CD14-positive monocyte (primary cell): Measurements from ENCODE around the gene MRPS24. TPM values are rescaled to one million over a fixed set of nuclear protein-coding genes. Genes with fewer than 3 reads are reported as not detected.
"Not testable (repeated sequence)": the region's sequence is repeated elsewhere in the genome, so short reads cannot be mapped to it uniquely, and the experiment has no call there.

Source experiments
- DNase-seq, 3 donors: peaks; one replicate each; pipeline ENCODE4 v3.0.0-alpha.2; 2011 to 2022
- H2AFZ ChIP-seq: 2 replicates; pipeline ENCODE4 v1.6.0; 2012; ENCODE audit warnings: mild to moderate bottlenecking, low read depth, low read length, inconsistent platforms; ENCODE audit not compliant: insufficient read depth, poor library complexity, severe bottlenecking
- H3K27ac ChIP-seq, 2 donors: 1 replicate in 1 of 2; 2 replicates in 1 of 2; pipeline ENCODE4 v1.5.1; 2012 to 2013; ENCODE audit warnings: low read length in 2 of 2, control low read depth in 1 of 2, inconsistent platforms in 1 of 2, low read depth in 1 of 2, mild to moderate bottlenecking in 1 of 2
- H3K27me3 ChIP-seq, 2 donors: one replicate each; pipeline versions ENCODE4 v1.6.0 to v1.6.1; 2011 to 2013; ENCODE audit warnings: low read length in 2 of 2; ENCODE audit not compliant: control insufficient read depth in 2 of 2, insufficient read depth in 2 of 2
- H3K36me3 ChIP-seq, 2 donors: replicated peaks in 1 of 2; 1 replicate in 1 of 2; 2 replicates in 1 of 2; pipeline versions ENCODE4 v1.5.1 to v1.6.1; 2012 to 2013; ENCODE audit warnings: low read length in 2 of 2, control low read depth in 1 of 2, inconsistent platforms in 1 of 2, mild to moderate bottlenecking in 1 of 2; ENCODE audit not compliant: insufficient read depth in 2 of 2, control insufficient read depth in 1 of 2
- H3K4me1 ChIP-seq, 2 donors: 1 replicate in 1 of 2; 2 replicates in 1 of 2; pipeline versions ENCODE4 v1.5.1 to v1.6.1; 2012 to 2013; ENCODE audit warnings: low read length in 2 of 2, control low read depth in 1 of 2, inconsistent platforms in 1 of 2, mild to moderate bottlenecking in 1 of 2, moderate library complexity in 1 of 2; ENCODE audit not compliant: insufficient read depth in 2 of 2, control insufficient read depth in 1 of 2
- H3K4me2 ChIP-seq: replicated peaks from 2 replicates; pipeline ENCODE3; 2012; ENCODE audit warnings: low read length, moderate library complexity, mild to moderate bottlenecking; ENCODE audit not compliant: poor library complexity, severe bottlenecking; ENCODE audit errors: extremely low read depth
- H3K4me3 ChIP-seq, 3 experiments: fragments of 200-600 bp in 1 of 3; sonication (generic) in 1 of 3; replicated peaks in 1 of 3; 1 replicate in 2 of 3; 2 replicates in 1 of 3; pipeline ENCODE4 v1.5.1; 2011 to 2013; ENCODE audit warnings: low read length in 3 of 3, mild to moderate bottlenecking in 3 of 3, control low read depth in 2 of 3, low read depth in 2 of 3, inconsistent platforms in 1 of 3, moderate library complexity in 1 of 3
- H3K79me2 ChIP-seq: 2 replicates; pipeline ENCODE4 v1.6.0; 2012; ENCODE audit warnings: mild to moderate bottlenecking, control low read depth, inconsistent platforms, low read length, moderate library complexity; ENCODE audit not compliant: insufficient read depth
- H3K9ac ChIP-seq: 2 replicates; pipeline ENCODE4 v1.6.0; 2017; ENCODE audit warnings: low read length, mild to moderate bottlenecking; ENCODE audit not compliant: insufficient read depth, poor library complexity, severe bottlenecking
- H3K9me3 ChIP-seq, 2 donors: replicated peaks in 1 of 2; 1 replicate in 1 of 2; 2 replicates in 1 of 2; pipeline versions ENCODE4 v1.5.1 to v1.6.1; 2012 to 2013; ENCODE audit warnings: low read length in 2 of 2, control low read depth in 1 of 2; ENCODE audit not compliant: control insufficient read depth in 1 of 2, insufficient read depth in 1 of 2
- H4K20me1 ChIP-seq: 2 replicates; pipeline ENCODE4 v1.6.0; 2012; ENCODE audit warnings: mild to moderate bottlenecking, low read length, control low read depth, moderate library complexity; ENCODE audit not compliant: insufficient read depth
- H3K27ac Mint-ChIP-seq, 7 donors: one replicate each; pipeline ENCODE4 v1.8.0; 2020; ENCODE audit warnings: mild to moderate bottlenecking in 7 of 7, mixed read lengths in 7 of 7, moderate library complexity in 6 of 7, inconsistent platforms in 2 of 7
- H3K27me3 Mint-ChIP-seq, 3 donors: one replicate each; pipeline ENCODE4 v1.8.0; 2021 to 2022; ENCODE audit warnings: low read depth in 3 of 3, mild to moderate bottlenecking in 3 of 3, mixed read lengths in 3 of 3, moderate library complexity in 3 of 3, inconsistent platforms in 1 of 3
- H3K36me3 Mint-ChIP-seq, 2 donors: one replicate each; pipeline ENCODE4 v1.8.0; 2020; ENCODE audit warnings: mixed read lengths in 2 of 2, inconsistent platforms in 1 of 2, mild to moderate bottlenecking in 1 of 2
- H3K4me1 Mint-ChIP-seq: one replicate; pipeline ENCODE4 v1.8.0; 2020; ENCODE audit warnings: mild to moderate bottlenecking, mixed read lengths
- H3K4me3 Mint-ChIP-seq, 2 donors: one replicate each; pipeline ENCODE4 v1.8.0; 2020; ENCODE audit warnings: mild to moderate bottlenecking in 2 of 2, mixed read lengths in 2 of 2, moderate library complexity in 1 of 2
- H3K9me3 Mint-ChIP-seq, 7 donors: one replicate each; pipeline ENCODE4 v1.8.0; 2020 to 2022; ENCODE audit warnings: mixed read lengths in 7 of 7, mild to moderate bottlenecking in 6 of 7, moderate library complexity in 6 of 7, inconsistent platforms in 2 of 7
- CTCF ChIP-seq: fragments of 200-600 bp; IDR thresholded peaks from one replicate; pipeline ENCODE4 v1.8.0; 2022; ENCODE audit warnings: antibody characterized with exemption, mild to moderate bottlenecking
- WGBS: methylation state at CpG from one replicate; pipeline ENCODE4 v1.1.5; 2013; ENCODE audit warnings: missing lambda C conversion rate; ENCODE audit not compliant: insufficient coverage; 5-methylcytosine and 5-hydroxymethylcytosine counted together
- intact Hi-C, 2 donors: fragments of 100-400 bp; cut with micrococcal nuclease; formaldehyde crosslinking; loops; one replicate each; pipeline versions ENCODE4 v1.15.0 to v1.15.1; 2023
- polyA plus RNA-seq, 3 donors: library from polyadenylated mRNA; depleted of rRNA in 1 of 3; unstranded in 2 of 3; stranded (reverse) in 1 of 3; fragments of 300-500 nt in 2 of 3; fragments of >200 nt in 1 of 3; fragmentation: Illumina TruSeq in 2 of 3; gene quantifications; 1 replicate in 2 of 3; 2 replicates in 1 of 3; pipeline ENCODE4 v1.2.3, GENCODE V29; 2012 to 2021
- small RNA-seq: library from RNA; depleted of rRNA; stranded (forward); fragments of <200 nt; gene quantifications from one replicate; pipeline ENCODE3, GENCODE V24; 2012; ENCODE audit warnings: low read depth; ENCODE audit not compliant: insufficient read length

The MRPS24 gene
- polyA plus RNA-seq, 3 donors = 79.2 to 112 (median 112) TPM

GRCh38 chr7:43823941-43824340, 45.4 kb downstream of the MRPS24 start:
- intact Hi-C loops = no loop called here
- H3K4me2 ChIP-seq = no peak overlapping the region
- Mint-ChIP-seq H3K36me3 (no peaks in the 10 kb centered on the region), H3K4me1 (peaks cover 16% of the 10 kb centered on the region), H3K27me3 (peaks cover 1 to 2% (median 2%) of the 10 kb centered on the region in 3 donors), H3K9me3 (peaks cover 0 to 2% (median 0%) of the 10 kb centered on the region in 7 donors), H3K4me3 (no peak overlapping the region), H3K27ac (no peak overlapping the region)
- H3K9ac ChIP-seq = no peak overlapping the region
- no peaks in the 10 kb centered on the region for H3K36me3 ChIP-seq
- DNase-seq = no peak
- H2AFZ ChIP-seq = no peak overlapping the region
- no peaks in the 10 kb centered on the region for H4K20me1 ChIP-seq
- peaks cover 8 to 10% of the 10 kb centered on the region in 2 donors for H3K4me1 ChIP-seq
- no peak overlapping the region for H3K27ac ChIP-seq
- no peaks in the 10 kb centered on the region for H3K79me2 ChIP-seq
- H3K27me3 ChIP-seq = peaks cover 0 to 4% of the 10 kb centered on the region in 2 donors
- H3K4me3 ChIP-seq = no peak overlapping the region
- no peak for TF ChIP-seq CTCF
- no peaks in the 10 kb centered on the region for H3K9me3 ChIP-seq
- WGBS = 100% methylated on average over 5 of the region's 6 CpGs

GRCh38 chr7:43823425-43823824, 45.9 kb downstream of the MRPS24 start:
- Mint-ChIP-seq H3K27ac (peak overlapping the region in 2 of 7 donors; percentile 31 to 80), H3K4me1 (peaks cover 16% of the 10 kb centered on the region)
- H3K36me3 Mint-ChIP-seq, DNase-seq, H4K20me1 ChIP-seq, H3K9me3 ChIP-seq, H3K4me2 ChIP-seq, H3K4me1 ChIP-seq, H3K79me2 ChIP-seq, H3K4me3 Mint-ChIP-seq, intact Hi-C loops, H3K9me3 Mint-ChIP-seq, H3K4me3 ChIP-seq, H3K27me3 ChIP-seq, H2AFZ ChIP-seq, H3K27ac ChIP-seq, H3K9ac ChIP-seq, H3K36me3 ChIP-seq, H3K27me3 Mint-ChIP-seq: not testable (repeated sequence)
- WGBS = 93% methylated on average over 2 of the region's 7 CpGs

Small RNA genes within 50 kb of the gene (small RNA-seq; reads per million reads assigned to genes)
- gene MRPS24 = not detected

Other genes starting within 250 kb of the MRPS24 start
- 10 to 100 TPM; 25.6 to 57.8 (median 56.2) TPM for gene COA1, start 140.0 kb downstream of the MRPS24 start, polyA plus RNA-seq
- gene BLVRA, start 110.8 kb downstream of the MRPS24 start, polyA plus RNA-seq = 100 to 1,000 TPM in 2 of 3 donors, 10 to 100 TPM in 1; 71.9 to 238 (median 199) TPM
- gene URGCP, start 37.1 kb upstream of the MRPS24 start, polyA plus RNA-seq = 1 to 10 TPM; 5.7 to 6.8 (median 5.9) TPM
- 10 to 100 TPM in 1 of 3 donors, 1 to 10 TPM in 2; 8.2 to 10.9 (median 8.8) TPM for gene UBE2D4, start 56.9 kb upstream of the MRPS24 start, polyA plus RNA-seq
- gene SPDYE1, start 128.4 kb upstream of the MRPS24 start, polyA plus RNA-seq = not detected
- 100 to 1,000 TPM; 228 to 321 (median 304) TPM for gene DBNL, start 175.2 kb upstream of the MRPS24 start, polyA plus RNA-seq
- under 1 TPM in 1 of 3 donors, not detected in 2; 0.13 TPM for gene PGAM2, start 196.1 kb upstream of the MRPS24 start, polyA plus RNA-seq
- 10 to 100 TPM in 1 of 3 donors, 1 to 10 TPM in 2; 4.8 to 27.7 (median 4.8) TPM for gene POLM, start 213.0 kb upstream of the MRPS24 start, polyA plus RNA-seq
- under 1 TPM in 1 of 3 donors, not detected in 2; 0.08 TPM for gene AEBP1, start 234.8 kb upstream of the MRPS24 start, polyA plus RNA-seq